ENCODE measurements around the gene HIVEP1.

The HIVEP1 gene

DNA sequence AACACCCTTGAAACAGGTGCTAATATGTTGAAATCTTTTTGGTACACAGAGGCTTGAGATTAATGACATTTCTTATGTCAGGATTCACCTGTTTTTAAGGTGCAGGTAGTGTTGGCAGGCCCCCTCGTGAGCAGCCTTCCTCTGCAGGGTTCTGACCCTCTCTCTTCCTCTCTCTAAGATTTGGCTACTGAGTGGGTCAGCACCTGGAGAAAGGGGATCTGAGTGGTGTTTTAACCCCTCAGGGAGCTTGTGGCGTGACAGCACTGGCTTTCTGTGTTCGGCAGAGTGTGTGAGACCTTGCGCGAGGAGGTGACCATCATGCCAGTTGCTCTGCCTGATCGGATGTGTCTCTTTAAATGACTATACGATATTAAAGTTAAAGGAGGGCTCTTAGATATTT, 37.1 kb downstream of the HIVEP1 start:
- TF ChIP-seq, protein P1, sequence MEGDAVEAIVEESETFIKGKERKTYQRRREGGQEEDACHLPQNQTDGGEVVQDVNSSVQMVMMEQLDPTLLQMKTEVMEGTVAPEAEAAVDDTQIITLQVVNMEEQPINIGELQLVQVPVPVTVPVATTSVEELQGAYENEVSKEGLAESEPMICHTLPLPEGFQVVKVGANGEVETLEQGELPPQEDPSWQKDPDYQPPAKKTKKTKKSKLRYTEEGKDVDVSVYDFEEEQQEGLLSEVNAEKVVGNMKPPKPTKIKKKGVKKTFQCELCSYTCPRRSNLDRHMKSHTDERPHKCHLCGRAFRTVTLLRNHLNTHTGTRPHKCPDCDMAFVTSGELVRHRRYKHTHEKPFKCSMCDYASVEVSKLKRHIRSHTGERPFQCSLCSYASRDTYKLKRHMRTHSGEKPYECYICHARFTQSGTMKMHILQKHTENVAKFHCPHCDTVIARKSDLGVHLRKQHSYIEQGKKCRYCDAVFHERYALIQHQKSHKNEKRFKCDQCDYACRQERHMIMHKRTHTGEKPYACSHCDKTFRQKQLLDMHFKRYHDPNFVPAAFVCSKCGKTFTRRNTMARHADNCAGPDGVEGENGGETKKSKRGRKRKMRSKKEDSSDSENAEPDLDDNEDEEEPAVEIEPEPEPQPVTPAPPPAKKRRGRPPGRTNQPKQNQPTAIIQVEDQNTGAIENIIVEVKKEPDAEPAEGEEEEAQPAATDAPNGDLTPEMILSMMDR (conservative IDR thresholded peaks at IDR 0.05) = no peak
- TF ChIP-seq ZFX (IDR thresholded peaks at IDR 0.05) = no peak
- no peak overlapping the region for H3K27ac ChIP-seq

DNA sequence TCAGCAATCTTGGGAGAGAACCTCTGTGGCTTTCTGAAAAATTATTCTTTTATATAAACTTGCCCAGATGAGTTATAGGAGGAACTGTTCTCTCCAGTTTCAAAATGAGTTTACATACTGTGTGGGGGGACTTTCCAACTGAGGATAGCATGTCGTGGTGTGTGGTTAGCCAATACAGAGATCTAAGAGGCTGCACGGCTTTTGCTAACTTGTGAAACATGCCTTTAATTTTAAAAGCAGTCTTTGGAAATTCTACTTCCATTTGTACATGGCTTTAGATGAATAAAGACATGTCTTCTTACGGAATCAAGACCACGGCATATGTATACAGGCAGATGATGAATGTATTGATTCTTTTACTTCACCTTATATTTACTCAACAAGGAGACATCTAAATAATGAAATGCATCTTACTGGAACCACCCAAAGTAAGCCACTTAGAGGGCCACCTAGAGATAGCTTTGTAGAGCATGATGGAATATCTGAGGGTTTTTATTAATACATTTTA, 39.8 kb downstream of the HIVEP1 start:
- TF ChIP-seq, protein P1 (conservative IDR thresholded peaks at IDR 0.05) = no peak
- no peak for TF ChIP-seq ZFX (IDR thresholded peaks at IDR 0.05)
- no peak overlapping the region for H3K27ac ChIP-seq

DNA sequence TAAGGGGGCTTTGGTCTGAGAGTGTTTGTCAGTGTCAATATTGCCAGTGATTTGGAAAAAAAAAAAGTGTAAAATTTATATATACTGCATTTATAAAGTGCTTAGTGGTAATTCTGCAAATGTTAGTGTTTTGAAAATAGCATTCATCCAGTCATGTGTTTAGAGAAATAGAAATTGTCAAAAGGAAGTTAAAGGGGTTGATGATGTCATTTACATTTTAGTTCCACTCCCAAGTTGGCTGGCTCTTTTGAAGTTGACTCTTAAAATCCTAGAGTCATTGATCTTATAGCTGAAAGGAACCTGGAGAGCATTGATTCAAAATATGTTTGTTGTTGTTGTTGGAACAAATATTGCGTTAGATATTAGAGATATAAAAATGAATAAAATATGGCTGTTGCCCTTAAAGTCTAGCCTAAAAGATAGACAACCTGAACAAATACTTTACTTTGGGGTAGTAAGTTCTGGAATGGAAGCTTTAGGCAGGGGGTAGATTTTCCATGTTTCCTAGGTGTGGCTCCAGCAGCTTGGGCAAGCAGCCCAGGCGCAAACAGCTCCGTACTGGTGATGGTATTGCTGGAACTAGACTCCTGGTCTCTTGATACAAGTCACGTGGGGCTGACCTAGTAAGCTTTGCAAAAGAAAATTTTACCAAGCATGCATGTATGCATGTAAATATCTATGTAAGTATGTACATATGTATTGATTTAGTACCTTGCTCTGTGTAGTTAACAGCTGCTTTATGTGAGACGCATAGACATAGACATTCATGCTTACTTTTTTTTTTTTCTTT, 46.3 kb downstream of the HIVEP1 start:
- TF ChIP-seq, protein P1 (conservative IDR thresholded peaks at IDR 0.05) = no peak
- TF ChIP-seq ZFX (IDR thresholded peaks at IDR 0.05) = no peak
- peak overlapping the region; percentile 17; the same call in 1 of the 2 replicates for H3K27ac ChIP-seq

DNA sequence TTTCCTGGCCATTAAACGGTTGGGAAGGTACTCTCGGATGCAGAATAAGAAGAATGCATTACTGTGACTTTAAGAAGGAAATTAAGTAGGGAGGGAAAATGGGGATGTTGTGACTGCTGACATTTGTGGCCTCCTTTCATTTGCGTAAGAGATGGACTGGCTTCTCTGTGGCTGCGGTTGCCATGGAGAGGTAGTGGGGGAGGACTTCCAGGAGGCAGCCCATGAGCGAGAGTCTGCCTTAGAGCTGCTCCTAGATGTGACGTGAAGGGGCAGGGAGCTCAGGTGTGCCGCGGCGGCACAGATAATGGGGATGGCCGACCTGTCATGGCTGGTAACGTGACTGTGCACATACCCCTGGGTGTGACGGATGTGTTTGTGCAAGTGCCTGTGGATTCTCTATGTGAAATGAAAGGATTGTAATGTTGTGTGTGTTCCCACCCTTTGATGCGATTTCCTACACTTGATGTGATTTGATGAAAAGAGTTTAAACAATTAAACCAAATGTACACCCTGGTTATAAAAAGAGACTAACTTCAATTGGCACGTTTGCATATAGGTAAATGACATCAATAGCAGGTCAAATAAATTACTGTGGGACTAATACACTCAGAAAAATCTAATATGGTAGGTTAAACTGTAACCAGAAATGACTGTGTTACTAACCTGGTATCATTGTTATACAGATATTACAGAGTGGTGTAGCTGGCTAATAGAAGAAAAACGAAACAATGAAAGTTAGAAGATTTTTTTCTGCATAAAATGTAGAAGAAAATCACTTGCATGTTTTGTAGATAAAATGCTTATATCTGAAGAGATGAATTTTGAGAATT, 48.9 kb downstream of the HIVEP1 start:
- TF ChIP-seq, protein P1 (conservative IDR thresholded peaks at IDR 0.05) = no peak
- no peak for TF ChIP-seq ZFX (IDR thresholded peaks at IDR 0.05)
- no peak overlapping the region for H3K27ac ChIP-seq

DNA sequence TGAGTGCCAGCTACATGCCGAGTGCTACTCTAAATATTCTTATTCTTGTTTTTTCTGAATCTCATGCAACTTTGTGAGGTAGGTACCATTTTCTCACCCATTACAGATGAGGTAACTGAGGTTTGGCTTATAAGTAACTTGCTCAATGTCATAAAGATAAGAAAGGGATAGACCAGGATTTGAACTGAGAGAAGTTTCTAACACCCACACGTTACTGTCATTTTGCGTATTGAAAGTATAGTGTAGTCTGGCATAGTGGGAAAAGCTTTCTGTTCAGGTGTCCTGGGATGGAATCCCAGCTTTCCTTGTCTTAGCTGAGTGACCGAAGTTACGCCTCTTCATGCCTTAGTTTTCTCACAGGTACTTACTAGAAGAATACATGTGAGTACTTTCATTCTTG, 50.5 kb downstream of the HIVEP1 start:
- H3K27ac ChIP-seq = no peak overlapping the region
- TF ChIP-seq ZFX (IDR thresholded peaks at IDR 0.05) = no peak
- TF ChIP-seq, protein P1 (conservative IDR thresholded peaks at IDR 0.05) = no peak

DNA sequence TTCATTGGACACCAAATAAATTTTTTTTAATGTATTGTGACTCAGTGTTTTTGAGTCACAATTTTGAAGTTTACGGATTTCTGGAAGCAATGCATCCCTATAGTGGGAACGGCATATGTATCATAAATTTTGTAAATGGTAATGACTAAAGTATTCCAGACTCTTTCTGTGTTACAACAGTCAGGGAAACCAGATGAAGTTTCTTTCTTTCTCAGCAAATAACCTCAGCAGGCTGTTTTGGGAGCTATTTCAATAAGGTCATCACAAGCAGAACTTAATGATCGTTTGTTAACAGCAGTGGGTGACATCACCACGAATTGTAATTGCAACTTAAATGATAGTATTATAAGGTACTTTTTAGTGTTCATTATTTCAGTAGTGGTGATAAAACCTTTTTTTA, 52.0 kb downstream of the HIVEP1 start:
- TF ChIP-seq, protein P1 (conservative IDR thresholded peaks at IDR 0.05) = no peak
- no peak for TF ChIP-seq ZFX (IDR thresholded peaks at IDR 0.05)
- H3K27ac ChIP-seq = no peak overlapping the region
